ENCODE data around the gene MTUS2.

GRCh38 chr13:28822151-28822550, 2.0 kb downstream of the MTUS2 start:
- TF ChIP-seq POLR2A (IDR thresholded peaks at IDR 0.05) (no peak), CTCF (IDR thresholded peaks at IDR 0.05) (no peak)

Data from suprapubic skin (tissue), 3 donors.